Erythroblast (primary cell): Measurements from ENCODE around the gene VPS37C.

Experiments used
- GATA1 ChIP-seq: IDR thresholded peaks from 2 replicates; pipeline ENCODE4 v1.6.1; 2011; ENCODE audit warnings: low read depth, mild to moderate bottlenecking, control low read depth, low read length, moderate library complexity
- POLR2A ChIP-seq: IDR thresholded peaks from 2 replicates; pipeline ENCODE4 v1.6.1; 2011; ENCODE audit warnings: mild to moderate bottlenecking, low read length

- no peak for TF ChIP-seq POLR2A
- TF ChIP-seq GATA1 = no peak
Measured at GRCh38 chr11:61131186-61131585, 30.0 kb downstream of the VPS37C start.
